NCI-H128 (cell line): ENCODE measurements around the gene CHPF2.

Experiments
- DNase-seq: peaks from one replicate; lab custom pipeline; 2025; ENCODE audit not compliant: unreplicated experiment; lab: John Stamatoyannopoulos, UW

CHPF2 gene

GRCh38 chr7:151204383-151205032, 27.8 kb upstream of the CHPF2 start:
- DNase-seq = no peak

GRCh38 chr7:151205730-151206129, 26.6 kb upstream of the CHPF2 start:
- no peak for DNase-seq

- no peak for DNase-seq
Observed at GRCh38 chr7:151206914-151207313, 25.4 kb upstream of the CHPF2 start.

- DNase-seq = no peak
Observed at GRCh38 chr7:151207315-151207714, 25.0 kb upstream of the CHPF2 start.

- no peak for DNase-seq
Observed at GRCh38 chr7:151207804-151208203, 24.5 kb upstream of the CHPF2 start.

- DNase-seq = no peak
Observed at GRCh38 chr7:151208253-151208862, 23.9 kb upstream of the CHPF2 start.

- no peak for DNase-seq
Observed at GRCh38 chr7:151209588-151209987, 22.7 kb upstream of the CHPF2 start.

GRCh38 chr7:151210087-151210854, 22.0 kb upstream of the CHPF2 start, which contains the start of gene H2BK1:
TSS of gene H2BK1 (minus strand) at chr7:151210488. CDS start at chr7:151210318, 170 bp downstream.
- no peak for DNase-seq

GRCh38 chr7:151211155-151211772, 21.0 kb upstream of the CHPF2 start:
- no peak for DNase-seq

- DNase-seq = no peak
Observed at GRCh38 chr7:151212626-151213025, 19.7 kb upstream of the CHPF2 start.

GRCh38 chr7:151213826-151214225, 18.5 kb upstream of the CHPF2 start:
- DNase-seq = no peak

- no peak for DNase-seq
Observed at GRCh38 chr7:151215396-151215795, 16.9 kb upstream of the CHPF2 start.

- DNase-seq = no peak
Observed at GRCh38 chr7:151218170-151218569, 14.1 kb upstream of the CHPF2 start.

GRCh38 chr7:151223728-151224127, 8.6 kb upstream of the CHPF2 start:
- DNase-seq = no peak

- DNase-seq = no peak
Observed at GRCh38 chr7:151225948-151226510, 6.3 kb upstream of the CHPF2 start.

- no peak for DNase-seq
Observed at GRCh38 chr7:151226560-151226874, 5.8 kb upstream of the CHPF2 start.

GRCh38 chr7:151226875-151227782, 5.2 kb upstream of the CHPF2 start, which contains the start of gene ABCF2:
TSS of gene ABCF2 (minus strand) at chr7:151227205. CDS start at chr7:151226458, 747 bp downstream.
- peak; percentile 91 for DNase-seq

- no peak for DNase-seq
Observed at GRCh38 chr7:151228024-151228866, 4.0 kb upstream of the CHPF2 start.

- no peak for DNase-seq
Observed at GRCh38 chr7:151229249-151229648, 3.0 kb upstream of the CHPF2 start.
